Measurements from ENCODE around the gene VRK1.
"Not testable (repeated sequence)": the region's sequence is repeated elsewhere in the genome, so short reads cannot be mapped to it uniquely, and the experiment has no call there.

VRK1 gene

GRCh38 chr14:96796851-96797581 lies at the start of gene VRK1:
TSS of gene VRK1 (plus strand) at chr14:96797382. CDS start at chr14:96833472, 36,090 bp downstream.
- DNase-seq (ENCODE audit: low read depth): peak; percentile 92

- no peak for DNase-seq (ENCODE audit: low read depth)
These were observed 49.6 kb upstream of the VRK1 start for GRCh38 chr14:96747608-96748007.

DNA sequence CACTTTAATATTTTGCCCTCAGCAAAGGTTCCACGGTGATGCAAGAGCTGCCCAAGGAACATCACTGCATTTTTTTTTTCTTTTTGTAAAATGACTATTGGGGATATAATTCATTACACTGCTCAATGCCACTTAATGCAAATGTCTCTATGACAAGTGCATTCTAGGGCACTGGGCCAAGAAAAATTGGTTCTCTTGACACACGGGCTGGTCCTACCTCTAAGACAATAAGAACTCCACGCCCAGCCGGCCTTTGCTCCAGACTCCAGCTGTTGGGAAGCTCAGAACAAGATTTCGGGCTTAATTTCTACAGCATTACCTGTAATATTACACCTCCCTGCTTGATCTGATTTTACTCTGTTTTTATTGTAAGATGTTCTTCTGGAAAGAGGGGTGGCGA lies 48.8 kb upstream of the VRK1 start:
- DNase-seq (ENCODE audit: low read depth): no peak

DNA sequence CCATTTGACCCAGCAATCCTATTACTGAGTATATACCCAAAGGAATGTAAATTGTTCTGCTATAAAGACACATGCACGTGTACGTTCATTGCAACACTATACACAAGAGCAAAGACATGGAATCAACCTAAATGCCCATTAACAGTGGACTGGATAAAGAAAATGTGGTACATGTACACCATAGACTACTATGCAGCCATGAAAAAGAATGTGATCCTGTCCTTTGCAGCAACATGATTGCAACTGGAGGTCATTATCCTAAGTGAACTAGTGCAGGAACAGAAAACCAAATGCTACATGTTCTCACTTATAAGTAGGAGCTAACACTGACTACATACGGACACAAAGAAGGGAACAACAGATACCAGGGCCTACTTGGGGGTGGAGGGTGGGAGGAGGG lies 45.7 kb upstream of the VRK1 start:
- no peak for DNase-seq (ENCODE audit: low read depth)

DNA sequence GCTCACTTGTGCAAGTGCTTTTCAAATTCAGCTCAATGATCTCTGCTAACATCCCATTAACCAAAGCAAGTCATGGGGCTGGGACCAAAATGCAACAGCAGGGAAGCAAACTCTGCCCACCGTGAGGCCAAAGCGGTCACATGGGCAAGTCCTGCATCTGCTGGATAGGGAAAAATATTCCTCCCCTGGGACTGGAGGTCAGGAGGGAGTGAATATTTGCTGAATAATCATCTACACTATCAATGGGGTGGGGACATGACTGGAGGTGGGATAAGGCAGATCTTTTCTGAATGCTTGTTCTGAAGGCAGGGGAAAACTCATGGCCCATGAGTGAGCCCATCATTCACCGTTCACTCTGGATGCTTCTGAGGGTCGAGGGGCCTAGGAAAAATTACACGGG lies 45.1 kb upstream of the VRK1 start:
- no peak for DNase-seq (ENCODE audit: low read depth)

DNA sequence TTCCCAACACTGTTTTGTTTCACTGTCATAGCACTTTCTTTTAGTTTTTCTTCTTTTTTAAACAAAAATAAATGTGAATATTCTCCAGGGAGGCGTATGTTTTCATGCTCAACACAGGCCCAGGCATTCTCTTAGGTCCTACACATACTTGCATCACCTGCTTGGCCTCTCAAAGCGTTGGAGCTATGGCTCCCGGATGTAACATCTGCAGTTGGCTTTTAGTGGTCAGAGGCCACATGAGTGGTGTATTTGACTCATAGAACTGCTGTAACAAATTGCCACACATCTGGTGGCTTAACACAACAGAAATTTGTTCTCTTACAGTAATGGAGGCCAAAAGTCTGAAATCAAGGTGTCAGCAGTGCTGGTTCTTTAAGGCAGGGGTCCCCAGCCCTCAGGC lies 44.6 kb upstream of the VRK1 start:
- no peak for DNase-seq (ENCODE audit: low read depth)

- DNase-seq (ENCODE audit: low read depth): no peak
These were observed 42.9 kb upstream of the VRK1 start for GRCh38 chr14:96754162-96754844.

GRCh38 chr14:96754845-96755184 lies 42.4 kb upstream of the VRK1 start:
- DNase-seq (ENCODE audit: low read depth): no peak

DNA sequence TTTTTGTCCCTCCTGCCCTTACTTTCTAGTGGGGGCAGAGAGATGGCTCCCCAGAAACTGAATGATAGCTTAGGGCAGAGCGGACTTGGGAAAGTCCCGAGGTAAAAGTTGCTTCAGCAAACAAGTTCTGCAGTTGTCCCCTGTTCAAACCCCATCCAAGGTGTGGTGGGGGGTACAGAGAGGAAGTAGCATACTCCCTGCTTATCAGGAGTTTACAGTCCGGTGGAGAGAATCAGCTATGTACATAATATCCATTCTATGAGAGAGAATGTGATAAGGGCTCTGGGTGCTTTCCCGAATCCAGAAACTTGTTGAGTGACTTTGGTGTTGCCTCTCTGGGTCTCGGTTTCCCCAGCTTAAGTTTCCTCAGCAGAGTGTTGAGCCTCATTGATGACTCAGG lies 40.4 kb upstream of the VRK1 start:
- DNase-seq (ENCODE audit: low read depth): no peak

GRCh38 chr14:96757456-96757855 lies 39.7 kb upstream of the VRK1 start:
- no peak for DNase-seq (ENCODE audit: low read depth)

DNA sequence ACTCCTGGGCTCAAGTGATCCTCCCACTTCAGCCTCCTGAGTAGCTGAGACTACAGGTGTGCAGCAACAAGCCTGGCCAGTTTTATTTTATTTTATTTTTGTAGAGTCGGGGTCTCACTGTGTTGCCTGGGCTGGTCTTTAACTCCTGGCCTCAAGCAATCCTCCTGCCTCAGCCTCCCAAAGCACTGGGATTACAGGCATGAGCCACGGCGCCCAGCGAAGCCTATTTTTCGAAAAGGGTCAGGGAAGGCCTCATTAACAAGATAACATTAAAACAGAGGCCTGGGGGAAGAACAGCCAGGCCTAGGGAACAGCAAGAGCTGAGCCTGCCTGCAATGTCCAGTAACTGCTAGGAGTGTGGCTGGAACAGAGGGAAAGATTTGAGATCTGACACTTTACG lies 36.1 kb upstream of the VRK1 start:
- no peak for DNase-seq (ENCODE audit: low read depth)

DNA sequence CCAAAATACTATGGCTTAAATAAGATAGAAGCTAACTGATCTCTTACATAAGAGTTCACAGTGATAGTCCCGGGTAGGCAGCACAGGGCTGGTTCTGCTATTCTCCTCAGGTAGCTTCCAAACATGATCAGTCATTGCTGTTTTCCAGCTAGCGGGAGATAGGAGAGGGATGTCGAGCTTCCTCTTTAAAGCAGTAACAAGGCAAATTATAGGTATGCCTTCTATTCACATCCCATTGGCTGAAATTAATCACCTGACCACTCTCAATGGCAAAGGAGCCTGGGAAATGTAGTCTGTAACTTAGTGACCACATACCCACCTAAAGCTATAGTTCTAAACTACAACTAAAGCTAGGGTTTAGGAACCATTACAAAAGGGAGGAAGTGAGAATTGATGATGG lies 34.5 kb upstream of the VRK1 start:
- DNase-seq (ENCODE audit: low read depth): no peak

- no peak for DNase-seq (ENCODE audit: low read depth)
These were observed 33.2 kb upstream of the VRK1 start for GRCh38 chr14:96764012-96764411.

- DNase-seq (ENCODE audit: low read depth): not testable (repeated sequence)
These were observed 32.0 kb upstream of the VRK1 start for GRCh38 chr14:96765205-96765604.

GRCh38 chr14:96772929-96773328 lies 24.3 kb upstream of the VRK1 start:
- no peak for DNase-seq (ENCODE audit: low read depth)

DNA sequence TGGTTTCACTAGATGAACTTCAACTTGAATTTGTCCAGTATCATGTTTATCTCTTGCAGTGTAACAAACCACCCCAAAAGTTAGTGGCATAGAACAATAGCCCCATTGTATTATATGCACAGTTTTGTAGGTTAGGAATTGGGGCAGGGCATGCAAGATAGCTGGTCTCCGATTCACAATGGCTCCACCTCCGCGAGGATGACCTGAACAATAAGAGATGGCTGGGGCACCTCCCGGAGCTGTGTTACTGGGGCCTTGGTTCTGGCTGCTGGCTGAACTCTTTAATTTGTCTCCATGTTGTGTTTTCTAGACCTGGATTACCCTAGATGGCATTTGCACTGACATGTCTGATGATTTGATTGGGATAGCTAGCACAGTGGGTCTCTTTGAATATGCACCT lies 20.4 kb upstream of the VRK1 start:
- DNase-seq (ENCODE audit: low read depth): no peak

DNA sequence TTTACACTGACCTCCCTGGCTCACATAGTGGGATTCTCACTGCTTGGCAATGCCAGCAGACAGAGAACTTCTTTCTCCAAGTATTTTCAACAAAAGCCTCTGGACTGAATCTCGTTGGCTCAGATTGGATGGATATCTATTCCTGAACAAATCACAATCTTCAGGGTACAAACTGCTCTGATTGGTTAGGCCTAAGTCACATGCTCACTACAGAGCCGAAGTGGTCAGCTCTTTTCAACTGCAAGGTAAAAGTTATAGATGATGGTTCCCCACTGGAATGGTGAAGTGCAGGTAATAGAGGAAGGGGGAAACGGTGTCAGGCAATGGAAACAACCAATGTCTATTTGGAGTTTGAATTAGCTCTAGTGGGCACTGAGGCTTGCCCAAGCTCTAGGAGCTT lies 16.7 kb upstream of the VRK1 start:
- DNase-seq (ENCODE audit: low read depth): no peak

GRCh38 chr14:96781371-96781770 lies 15.8 kb upstream of the VRK1 start:
- DNase-seq (ENCODE audit: low read depth): no peak

GRCh38 chr14:96782436-96782835 lies 14.7 kb upstream of the VRK1 start:
- DNase-seq (ENCODE audit: low read depth): no peak

DNA sequence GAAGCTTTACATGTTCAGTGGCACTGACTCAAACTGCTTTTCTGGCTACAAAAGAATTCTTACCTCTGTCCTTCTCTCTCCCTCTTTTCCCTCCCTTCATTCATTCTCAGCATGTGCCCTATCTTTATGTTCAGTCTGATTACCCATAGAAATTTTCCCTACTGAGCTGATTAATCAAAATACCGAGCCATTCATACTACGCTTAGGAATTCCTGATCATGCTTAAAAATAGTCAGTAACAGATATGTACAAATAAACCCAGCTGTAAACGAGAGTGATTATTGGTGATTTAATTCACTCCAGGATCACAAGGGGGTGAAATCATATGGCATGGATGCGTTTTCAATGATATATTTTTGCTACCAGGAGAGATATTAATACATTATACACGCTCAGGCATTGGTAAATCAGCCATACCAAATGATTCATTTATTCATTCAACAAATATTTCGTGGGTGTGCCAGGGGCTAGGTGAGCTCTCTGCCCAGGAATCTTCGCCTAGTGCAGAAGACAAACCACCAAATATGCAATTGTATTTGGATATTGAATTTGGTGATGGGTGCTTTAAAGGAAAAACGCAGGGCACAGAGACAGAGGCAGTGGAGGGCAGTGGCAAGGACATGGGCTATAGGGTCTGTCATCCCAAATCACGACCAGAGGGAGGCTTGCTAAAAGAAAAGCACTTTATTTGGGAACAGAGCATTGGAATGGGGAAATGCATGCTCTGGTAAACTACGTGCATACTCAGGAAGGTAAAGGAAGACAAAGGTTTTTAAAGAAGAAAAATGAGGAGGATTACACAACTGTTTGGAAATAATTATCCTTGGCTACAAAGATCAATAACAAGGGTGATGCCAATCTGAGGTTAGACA lies 13.9 kb upstream of the VRK1 start:
- no peak for DNase-seq (ENCODE audit: low read depth)

DNA sequence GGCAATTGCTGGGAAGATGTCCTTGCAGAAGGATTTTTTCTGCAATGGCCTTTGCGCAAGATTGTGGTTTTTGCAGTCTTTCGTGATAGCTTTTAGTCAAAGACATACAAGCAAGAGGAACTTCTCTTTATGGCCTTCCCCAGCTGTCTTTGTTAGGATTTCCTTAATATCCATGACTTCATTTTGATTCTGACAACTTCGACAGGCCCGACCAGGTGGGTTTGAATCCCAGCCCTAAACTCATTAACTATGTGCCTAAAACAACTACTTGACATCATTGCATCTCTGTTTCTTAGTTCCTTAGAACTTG lies 13.3 kb upstream of the VRK1 start:
- no peak for DNase-seq (ENCODE audit: low read depth)

DNA sequence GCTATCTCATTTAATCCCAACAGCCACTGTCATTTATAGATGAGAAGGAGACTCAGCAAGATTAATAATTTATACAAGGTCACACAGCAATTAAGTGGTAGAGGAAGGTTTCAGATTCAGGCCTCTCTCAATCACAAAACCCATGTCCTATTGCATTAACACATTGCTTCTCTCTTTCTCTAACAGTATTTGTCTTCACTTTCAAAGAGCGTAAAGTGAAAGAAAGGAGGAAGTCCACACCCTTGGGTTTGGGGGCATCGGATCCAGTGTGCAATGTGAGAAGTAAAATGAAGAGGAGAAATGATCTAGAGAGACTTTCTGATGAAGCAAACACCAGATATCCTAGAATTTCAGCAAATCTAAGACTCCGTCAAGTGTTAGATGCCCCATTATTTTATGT lies 7.0 kb upstream of the VRK1 start:
- DNase-seq (ENCODE audit: low read depth): no peak

DNA sequence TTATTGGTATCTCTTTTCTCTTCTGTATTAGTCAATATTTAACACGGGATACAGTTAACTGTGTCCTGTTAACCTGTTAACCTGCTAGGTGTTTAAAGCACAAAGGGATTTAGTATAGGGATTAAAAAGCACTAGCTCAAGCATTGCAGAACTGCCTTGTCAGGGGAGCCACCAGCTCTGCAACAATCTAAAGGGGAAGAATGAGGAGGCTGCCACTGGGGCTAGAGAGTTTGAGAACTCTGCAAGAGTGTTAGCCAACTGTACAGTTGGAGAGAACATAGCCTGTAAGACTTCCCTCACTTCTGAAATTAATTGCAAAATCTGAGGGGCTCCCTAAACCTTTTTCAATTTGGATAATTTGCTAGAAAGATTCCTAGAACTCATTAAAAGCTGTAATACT lies 6.5 kb upstream of the VRK1 start:
- no peak for DNase-seq (ENCODE audit: low read depth)

Measured in stimulated activated CD8-positive, alpha-beta memory T cell treated with anti-CD3 and anti-CD28 coated beads, Interleukin-7, amount 100 ng/mL, for 24 hours (primary cell).